Activated CD4-positive, alpha-beta memory T cell treated with anti-CD3 and anti-CD28 coated beads, Interleukin-2, amount 10 ng/mL, durations not matched to agents 7 days and 5 days (primary cell): ENCODE measurements around the gene HNRNPU. TPM values are rescaled to one million over a fixed set of nuclear protein-coding genes. Genes with fewer than 3 reads are reported as not detected.

Source experiments
- CTCF ChIA-PET: fragments of 350-600 bp; sonication (Branson Sonifier 250); formaldehyde crosslinking; loops from one replicate; lab custom pipeline; 2021; ENCODE audit warnings: antibody characterized with exemption, inconsistent platforms; lab: Charles Lee
- POLR2A ChIA-PET: fragments of 350-600 bp; sonication (Branson Sonifier 250); formaldehyde crosslinking; loops from one replicate; lab custom pipeline; 2021; ENCODE audit warnings: antibody characterized with exemption; lab: Charles Lee
- DNase-seq: peaks from one replicate; pipeline ENCODE4 v3.0.0-alpha.2; 2020
- H3K27ac Mint-ChIP-seq: one replicate; pipeline ENCODE4 v1.8.0; 2021; ENCODE audit warnings: mild to moderate bottlenecking, mixed read lengths
- H3K27me3 Mint-ChIP-seq: one replicate; pipeline ENCODE4 v1.8.0; 2021; ENCODE audit warnings: mixed read lengths
- H3K36me3 Mint-ChIP-seq: one replicate; pipeline ENCODE4 v1.8.0; 2021; ENCODE audit warnings: low read depth, mixed read lengths
- H3K4me1 Mint-ChIP-seq: one replicate; pipeline ENCODE4 v1.8.0; 2021; ENCODE audit warnings: mixed read lengths
- H3K4me3 Mint-ChIP-seq: one replicate; pipeline ENCODE4 v1.8.0; 2021; ENCODE audit warnings: mild to moderate bottlenecking, mixed read lengths
- H3K9me3 Mint-ChIP-seq: one replicate; pipeline ENCODE4 v1.8.0; 2021; ENCODE audit warnings: mixed read lengths
- total RNA-seq, 2 experiments: library from RNA; stranded (reverse); gene quantifications; one replicate each; pipeline ENCODE4 v1.2.3, GENCODE V29; 2021

HNRNPU gene
- total RNA-seq, 2 experiments from 2014 or later, result 364 to 371 TPM

GRCh38 chr1:244874974-244875579 lies 10.7 kb upstream of the HNRNPU start:
- POLR2A ChIA-PET, result interaction anchor here (1.3 kb wide), 1 partner anchor 11 kb away, joined by 3 read pairs; the partner anchor contains the start of gene HNRNPU
- no peak overlapping the region for H3K4me3 Mint-ChIP-seq
- H3K27me3 Mint-ChIP-seq, result no peaks in the 10 kb centered on the region
- H3K27ac Mint-ChIP-seq, result no peak overlapping the region
- CTCF ChIA-PET, result interaction anchor here (0.7 kb wide), 1 partner anchor 189 kb away, joined by 3 read pairs; no protein-coding TSS in a partner anchor
- H3K36me3 Mint-ChIP-seq, result no peaks in the 10 kb centered on the region
- H3K9me3 Mint-ChIP-seq, result no peaks in the 10 kb centered on the region
- no peak for DNase-seq
- no peaks in the 10 kb centered on the region for H3K4me1 Mint-ChIP-seq

GRCh38 chr1:244869950-244870349 lies 5.6 kb upstream of the HNRNPU start:
- DNase-seq, result no peak
- peaks cover 16% of the 10 kb centered on the region for H3K4me1 Mint-ChIP-seq
- ChIA-PET POLR2A (interaction anchor here (1.3 to 2.2 kb wide), 2 partner anchors 8 to 36 kb away, joined by 3 to 5 read pairs; no protein-coding TSS in a partner anchor), CTCF (no interaction called here)
- no peaks in the 10 kb centered on the region for H3K27me3 Mint-ChIP-seq
- H3K4me3 Mint-ChIP-seq, result no peak overlapping the region
- no peaks in the 10 kb centered on the region for H3K36me3 Mint-ChIP-seq
- H3K27ac Mint-ChIP-seq, result no peak overlapping the region
- no peaks in the 10 kb centered on the region for H3K9me3 Mint-ChIP-seq

- Mint-ChIP-seq H3K4me1 (peaks cover 18% of the 10 kb centered on the region), H3K36me3 (no peaks in the 10 kb centered on the region), H3K27ac (no peak overlapping the region), H3K9me3 (no peaks in the 10 kb centered on the region), H3K4me3 (no peak overlapping the region), H3K27me3 (no peaks in the 10 kb centered on the region)
- ChIA-PET CTCF (no interaction called here), POLR2A (interaction anchor here (0.7 to 2.2 kb wide), 2 partner anchors 8 to 33 kb away, joined by 3 to 5 read pairs; no protein-coding TSS in a partner anchor)
- no peak for DNase-seq
Observed at GRCh38 chr1:244869364-244869827, 5.1 kb upstream of the HNRNPU start.

- Mint-ChIP-seq H3K4me3 (no peak overlapping the region), H3K27me3 (no peaks in the 10 kb centered on the region)
- CTCF ChIA-PET, result interaction anchor here (0.6 to 0.7 kb wide), 2 partner anchors 16 to 221 kb away, joined by 3 to 4 read pairs; no protein-coding TSS in a partner anchor
Observed at GRCh38 chr1:244868484-244869363, 4.4 kb upstream of the HNRNPU start.

GRCh38 chr1:244866355-244866754 lies 2.0 kb upstream of the HNRNPU start:
- Mint-ChIP-seq H3K4me1 (peaks cover 23% of the 10 kb centered on the region), H3K36me3 (peaks cover 21% of the 10 kb centered on the region), H3K27ac (no peak overlapping the region), H3K4me3 (no peak overlapping the region), H3K9me3 (no peaks in the 10 kb centered on the region), H3K27me3 (no peaks in the 10 kb centered on the region)
- CTCF ChIA-PET, result interaction anchor here (6.7 to 9.1 kb wide), 2 partner anchors 30 to 176 kb away, joined by 43 to 92 read pairs; partner anchors contain the start of gene COX20
- POLR2A ChIA-PET, result interaction anchor here (1.6 to 21.6 kb wide), 4 partner anchors 9 to 103 kb away, joined by 4 to 925 read pairs (median 82); partner anchors contain the start of gene COX20
- no peak for DNase-seq

More at GRCh38 chr1:244868484-244869363, 4.4 kb upstream of the HNRNPU start:
- Mint-ChIP-seq H3K27ac (no peak overlapping the region), H3K9me3 (no peaks in the 10 kb centered on the region), H3K4me1 (peaks cover 18% of the 10 kb centered on the region), H3K36me3 (peaks cover 6% of the 10 kb centered on the region)
- DNase-seq, result no peak
- POLR2A ChIA-PET, result interaction anchor here (0.7 kb wide), 1 partner anchor 33 kb away, joined by 3 read pairs; no protein-coding TSS in a partner anchor

- CTCF ChIA-PET, result interaction anchor here (6.7 to 9.1 kb wide), 2 partner anchors 29 to 177 kb away, joined by 43 to 92 read pairs; partner anchors contain the start of gene COX20
- H3K36me3 Mint-ChIP-seq, result peaks cover 27% of the 10 kb centered on the region
- peak overlapping the region; percentile 2 for H3K4me3 Mint-ChIP-seq
- no peaks in the 10 kb centered on the region for H3K27me3 Mint-ChIP-seq
- POLR2A ChIA-PET, result interaction anchor here (1.6 to 21.6 kb wide), 5 partner anchors 9 to 104 kb away, joined by 4 to 925 read pairs (median 131); partner anchors contain the start of gene COX20
- DNase-seq, result no peak
- peaks cover 29% of the 10 kb centered on the region for H3K4me1 Mint-ChIP-seq
- no peaks in the 10 kb centered on the region for H3K9me3 Mint-ChIP-seq
- peak overlapping the region; percentile 19 for H3K27ac Mint-ChIP-seq
Observed at GRCh38 chr1:244865820-244866219, 1.5 kb upstream of the HNRNPU start.

- Mint-ChIP-seq H3K4me1 (peaks cover 37% of the 10 kb centered on the region), H3K27ac (peak overlapping the region; percentile 94), H3K27me3 (no peaks in the 10 kb centered on the region), H3K4me3 (peak overlapping the region; percentile 81), H3K9me3 (no peaks in the 10 kb centered on the region), H3K36me3 (peaks cover 35% of the 10 kb centered on the region)
- DNase-seq, result peak; percentile 36
- CTCF ChIA-PET, result interaction anchor here (0.9 to 9.1 kb wide), 6 partner anchors 29 to 178 kb away, joined by 3 to 92 read pairs (median 8); partner anchors contain the start of gene COX20
- POLR2A ChIA-PET, result interaction anchor here (0.8 to 21.6 kb wide), 15 partner anchors 8 to 540 kb away, joined by 3 to 925 read pairs (median 4); partner anchors contain the start of genes ADSS2, COX20 and DESI2
Observed at GRCh38 chr1:244865028-244865371, 657 bp upstream of the HNRNPU start.

GRCh38 chr1:244863491-244864252 lies 671 bp downstream of the HNRNPU start:
- no peaks in the 10 kb centered on the region for H3K9me3 Mint-ChIP-seq
- no peak for DNase-seq
- H3K27ac Mint-ChIP-seq, result peak overlapping the region; percentile 94
- CTCF ChIA-PET, result interaction anchor here (1.1 to 9.1 kb wide), 8 partner anchors 10 to 293 kb away, joined by 3 to 92 read pairs (median 6); partner anchors contain the start of gene COX20
- H3K4me3 Mint-ChIP-seq, result peak overlapping the region; percentile 81
- H3K4me1 Mint-ChIP-seq, result peaks cover 48% of the 10 kb centered on the region
- no peaks in the 10 kb centered on the region for H3K27me3 Mint-ChIP-seq
- H3K36me3 Mint-ChIP-seq, result peaks cover 48% of the 10 kb centered on the region
- POLR2A ChIA-PET, result interaction anchor here (0.7 to 21.6 kb wide), 22 partner anchors 11 to 539 kb away, joined by 3 to 925 read pairs (median 4); partner anchors contain the start of genes ADSS2, CATSPERE, COX20 and DESI2

- Mint-ChIP-seq H3K27me3 (no peaks in the 10 kb centered on the region), H3K9me3 (no peaks in the 10 kb centered on the region), H3K27ac (peak overlapping the region; percentile 92), H3K4me3 (peak overlapping the region; percentile 81), H3K4me1 (peaks cover 56% of the 10 kb centered on the region), H3K36me3 (peaks cover 55% of the 10 kb centered on the region)
- ChIA-PET CTCF (interaction anchor here (0.9 to 9.1 kb wide), 8 partner anchors 9 to 180 kb away, joined by 3 to 92 read pairs (median 6); partner anchors contain the start of gene COX20), POLR2A (interaction anchor here (1.0 to 21.6 kb wide), 15 partner anchors 8 to 412 kb away, joined by 3 to 925 read pairs (median 5); partner anchors contain the start of genes ADSS2, COX20 and DESI2)
- DNase-seq, result peak; percentile 94
Observed at GRCh38 chr1:244862699-244863490, 1.4 kb downstream of the HNRNPU start.

- ChIA-PET POLR2A (interaction anchor here (1.1 to 21.6 kb wide), 9 partner anchors 8 to 411 kb away, joined by 3 to 925 read pairs (median 11); partner anchors contain the start of genes ADSS2 and COX20), CTCF (interaction anchor here (0.8 to 9.1 kb wide), 8 partner anchors 9 to 703 kb away, joined by 3 to 92 read pairs (median 5); partner anchors contain the start of gene COX20)
- DNase-seq, result no peak
- H3K36me3 Mint-ChIP-seq, result peaks cover 61% of the 10 kb centered on the region
- H3K27me3 Mint-ChIP-seq, result no peaks in the 10 kb centered on the region
- H3K4me1 Mint-ChIP-seq, result peaks cover 61% of the 10 kb centered on the region
- H3K27ac Mint-ChIP-seq, result peak overlapping the region; percentile 91
- H3K4me3 Mint-ChIP-seq, result peak overlapping the region; percentile 81
- H3K9me3 Mint-ChIP-seq, result no peaks in the 10 kb centered on the region
Observed at GRCh38 chr1:244862354-244862698, 2.0 kb downstream of the HNRNPU start.

- ChIA-PET POLR2A (interaction anchor here (1.2 to 21.6 kb wide), 6 partner anchors 9 to 181 kb away, joined by 3 to 925 read pairs (median 72); partner anchors contain the start of gene COX20), CTCF (interaction anchor here (0.8 to 9.1 kb wide), 8 partner anchors 8 to 703 kb away, joined by 3 to 92 read pairs (median 5); partner anchors contain the start of gene COX20)
- Mint-ChIP-seq H3K4me3 (peak overlapping the region; percentile 81), H3K9me3 (no peaks in the 10 kb centered on the region), H3K36me3 (peaks cover 67% of the 10 kb centered on the region), H3K4me1 (peaks cover 66% of the 10 kb centered on the region), H3K27me3 (no peaks in the 10 kb centered on the region), H3K27ac (peak overlapping the region; percentile 70)
- no peak for DNase-seq
Observed at GRCh38 chr1:244861683-244862082, 2.7 kb downstream of the HNRNPU start.
